ENCODE measurements around the gene SULT4A1.

SULT4A1 gene

GRCh38 chr22:43839781-43840180 is 22.5 kb downstream of the SULT4A1 start:
- no peak for DNase-seq (ENCODE audit: low read depth)
- no peak overlapping the region for H3K4me3 ChIP-seq (ENCODE audit: low read length)
- no peak for TF ChIP-seq CTCF (conservative IDR thresholded peaks at IDR 0.05; ENCODE audit: low read depth, low read length)

GRCh38 chr22:43838571-43839307 is 23.6 kb downstream of the SULT4A1 start:
- TF ChIP-seq CTCF (conservative IDR thresholded peaks at IDR 0.05; ENCODE audit: low read depth, low read length): no peak
- H3K4me3 ChIP-seq (ENCODE audit: low read length): no peak overlapping the region
- DNase-seq (ENCODE audit: low read depth): no peak

DNA sequence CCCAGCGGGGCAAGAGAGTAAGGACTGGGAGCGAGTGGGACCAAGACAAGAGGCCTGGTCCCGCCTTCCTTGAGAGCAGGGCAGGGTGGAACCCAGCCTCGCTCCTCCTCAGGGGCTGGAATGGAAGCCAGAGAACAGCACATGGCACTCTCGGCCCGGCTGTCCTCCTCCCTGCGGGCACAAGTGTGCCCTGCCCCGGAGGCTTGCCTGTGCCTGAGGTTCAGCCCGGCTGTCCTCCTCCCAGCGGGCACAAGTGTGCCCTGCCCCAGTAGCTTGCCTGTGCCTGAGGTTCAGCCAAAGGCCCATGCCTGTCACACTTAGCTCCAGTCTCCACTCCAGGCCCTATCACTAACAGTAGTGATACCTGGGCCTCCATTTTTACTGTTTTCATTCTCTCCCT is 24.2 kb downstream of the SULT4A1 start:
- no peak for DNase-seq (ENCODE audit: low read depth)
- no peak overlapping the region for H3K4me3 ChIP-seq (ENCODE audit: low read length)
- TF ChIP-seq CTCF (conservative IDR thresholded peaks at IDR 0.05; ENCODE audit: low read depth, low read length): no peak

DNA sequence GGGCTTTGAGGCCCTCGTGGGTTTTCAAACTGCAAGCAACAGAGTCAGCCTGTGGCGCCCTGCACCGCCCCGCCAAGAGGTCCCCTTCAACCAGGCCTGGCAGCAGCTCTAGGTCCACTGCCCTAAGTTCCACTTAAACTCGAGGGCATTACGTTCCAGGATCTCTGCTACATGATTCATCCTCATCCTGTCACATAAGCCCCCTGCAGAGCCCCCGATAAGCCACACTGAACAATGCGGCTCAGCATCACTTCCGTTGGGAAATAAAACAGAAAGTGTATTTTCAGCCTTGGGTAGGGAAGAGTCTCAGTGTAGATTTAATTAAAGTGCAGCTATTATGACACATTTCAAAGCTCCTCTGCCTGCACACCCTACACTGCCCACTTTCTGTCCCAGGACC is 24.6 kb downstream of the SULT4A1 start:
- H3K4me3 ChIP-seq (ENCODE audit: low read length): no peak overlapping the region
- no peak for TF ChIP-seq CTCF (conservative IDR thresholded peaks at IDR 0.05; ENCODE audit: low read depth, low read length)
- DNase-seq (ENCODE audit: low read depth): no peak

GRCh38 chr22:43835736-43836135 is 26.6 kb downstream of the SULT4A1 start:
- TF ChIP-seq CTCF (conservative IDR thresholded peaks at IDR 0.05; ENCODE audit: low read depth, low read length): no peak
- H3K4me3 ChIP-seq (ENCODE audit: low read length): no peak overlapping the region
- DNase-seq (ENCODE audit: low read depth): no peak

DNA sequence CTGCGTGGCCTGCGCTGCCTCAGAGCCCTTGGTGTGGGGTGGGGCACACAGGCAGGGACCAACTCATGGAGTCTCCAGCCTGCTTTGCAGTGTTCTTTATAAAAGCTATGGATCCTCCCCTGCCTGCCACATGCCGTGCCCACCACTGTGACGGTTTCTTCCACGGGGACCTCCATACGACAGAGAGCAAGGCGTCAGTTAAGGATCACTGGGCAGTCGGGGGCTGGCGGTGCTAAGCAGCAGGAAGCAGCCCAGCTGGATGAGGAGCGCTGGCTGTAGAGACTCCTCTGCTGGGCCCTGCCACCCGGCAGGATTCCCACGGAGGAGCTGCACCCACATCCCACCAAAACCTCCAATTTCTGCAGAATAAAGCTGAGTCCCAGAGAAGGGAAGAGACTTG is 27.1 kb downstream of the SULT4A1 start:
- DNase-seq (ENCODE audit: low read depth): no peak
- no peak for TF ChIP-seq CTCF (conservative IDR thresholded peaks at IDR 0.05; ENCODE audit: low read depth, low read length)
- H3K4me3 ChIP-seq (ENCODE audit: low read length): no peak overlapping the region
